Activated B cell treated with CpG ODN at 0.5 μM for 24 hours (primary cell): ENCODE measurements around the gene SPR. TPM values are rescaled to one million over a fixed set of nuclear protein-coding genes. Genes with fewer than 3 reads are reported as not detected.

Experiments
- ATAC-seq: fragments of 200-7000 bp; cut with Tn5 transposase; one replicate; pipeline ENCODE4 v1.10.0; 2021; ENCODE audit warnings: low read depth, mild to moderate bottlenecking, moderate library complexity
- CTCF ChIA-PET: fragments of 350-600 bp; sonication (Branson Sonifier 250); formaldehyde crosslinking; loops from one replicate; lab custom pipeline; 2021; ENCODE audit warnings: antibody characterized with exemption; lab: Charles Lee
- POLR2A ChIA-PET: fragments of 350-600 bp; sonication (Branson Sonifier 250); formaldehyde crosslinking; loops from one replicate; lab custom pipeline; 2021; ENCODE audit warnings: antibody characterized with exemption; lab: Charles Lee
- DNase-seq: peaks from one replicate; pipeline ENCODE4 v3.0.0; 2022
- H3K27ac Mint-ChIP-seq: one replicate; pipeline ENCODE4 v1.8.0; 2020; ENCODE audit warnings: mixed read lengths
- H3K27me3 Mint-ChIP-seq: one replicate; pipeline ENCODE4 v1.8.0; 2021; ENCODE audit warnings: mixed read lengths
- H3K36me3 Mint-ChIP-seq: one replicate; pipeline ENCODE4 v1.8.0; 2021; ENCODE audit warnings: low read depth, mixed read lengths
- H3K4me1 Mint-ChIP-seq: one replicate; pipeline ENCODE4 v1.8.0; 2021; ENCODE audit warnings: mixed read lengths
- H3K4me3 Mint-ChIP-seq: one replicate; pipeline ENCODE4 v1.8.0; 2020; ENCODE audit warnings: mild to moderate bottlenecking, mixed read lengths
- H3K9me3 Mint-ChIP-seq: one replicate; pipeline ENCODE4 v1.8.0; 2020; ENCODE audit warnings: mixed read lengths
- intact Hi-C: fragments of 100-400 bp; cut with micrococcal nuclease; formaldehyde crosslinking; loops from one replicate; pipeline ENCODE4 v1.15.1; 2024
- total RNA-seq: library from RNA; stranded (reverse); gene quantifications from 2 replicates; pipeline ENCODE4 v1.2.3, GENCODE V29; 2022
- TF ChIP-seq, protein P1 (sequence below): fragments of 200-600 bp; IDR thresholded peaks from one replicate; pipeline ENCODE4 v1.8.0; 2022; ENCODE audit warnings: antibody characterized with exemption, mild to moderate bottlenecking

Gene SPR
- total RNA-seq, 1 donor from 2014 or later, result 0.31 TPM

DNA sequence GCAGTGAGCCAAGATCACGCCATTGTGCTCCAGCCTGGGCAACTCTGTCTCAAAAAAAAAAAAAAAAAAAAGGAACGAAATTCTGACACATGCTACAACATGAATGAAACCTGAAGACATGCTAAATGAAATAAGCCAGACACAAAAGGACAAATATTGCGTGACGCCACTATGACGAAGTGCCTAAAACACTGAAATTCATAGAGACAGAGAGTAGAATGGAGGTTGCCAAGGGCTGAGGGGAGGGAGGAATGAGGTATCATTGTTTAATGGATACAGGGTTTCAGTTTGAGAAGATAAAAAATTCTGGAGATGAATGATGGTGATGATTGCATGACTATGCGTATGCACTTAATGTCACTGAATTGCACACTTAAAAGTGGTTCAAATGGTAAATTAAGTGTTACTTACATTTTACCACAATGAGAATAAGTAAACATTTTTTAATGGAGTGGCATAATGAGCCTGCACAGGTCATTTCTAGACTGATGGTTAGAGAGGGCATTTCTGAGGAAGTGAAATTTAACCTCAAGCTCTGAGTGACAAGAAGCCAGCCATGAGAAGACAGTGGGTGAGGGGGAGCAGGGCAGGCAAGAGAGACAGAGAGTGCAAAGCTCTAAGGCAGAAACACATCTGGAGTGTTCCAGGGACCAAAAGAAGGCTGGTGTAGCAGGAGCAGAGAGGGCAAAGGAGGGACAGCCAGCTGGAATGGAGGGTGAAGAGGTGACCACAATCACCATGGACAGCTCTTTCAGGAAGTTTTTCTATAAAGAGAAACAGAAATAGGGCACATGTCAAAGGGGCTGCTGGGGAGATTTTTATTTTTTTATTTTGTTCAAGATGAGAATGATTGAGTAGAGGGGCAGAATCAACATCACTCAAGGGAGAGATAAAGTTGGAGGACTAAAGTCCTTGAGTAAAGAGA is 40.8 kb upstream of the SPR start:
- Mint-ChIP-seq H3K4me3 (no peak overlapping the region), H3K27me3 (peaks cover 13% of the 10 kb centered on the region), H3K4me1 (no peaks in the 10 kb centered on the region), H3K9me3 (no peaks in the 10 kb centered on the region), H3K36me3 (no peaks in the 10 kb centered on the region), H3K27ac (no peak overlapping the region)
- ATAC-seq (peak; percentile 31), DNase-seq (no peak)
- CTCF ChIA-PET, result interaction anchor here (0.8 kb wide), 1 partner anchor 13 kb away, joined by 3 read pairs; no protein-coding TSS in a partner anchor
- TF ChIP-seq, protein P1, sequence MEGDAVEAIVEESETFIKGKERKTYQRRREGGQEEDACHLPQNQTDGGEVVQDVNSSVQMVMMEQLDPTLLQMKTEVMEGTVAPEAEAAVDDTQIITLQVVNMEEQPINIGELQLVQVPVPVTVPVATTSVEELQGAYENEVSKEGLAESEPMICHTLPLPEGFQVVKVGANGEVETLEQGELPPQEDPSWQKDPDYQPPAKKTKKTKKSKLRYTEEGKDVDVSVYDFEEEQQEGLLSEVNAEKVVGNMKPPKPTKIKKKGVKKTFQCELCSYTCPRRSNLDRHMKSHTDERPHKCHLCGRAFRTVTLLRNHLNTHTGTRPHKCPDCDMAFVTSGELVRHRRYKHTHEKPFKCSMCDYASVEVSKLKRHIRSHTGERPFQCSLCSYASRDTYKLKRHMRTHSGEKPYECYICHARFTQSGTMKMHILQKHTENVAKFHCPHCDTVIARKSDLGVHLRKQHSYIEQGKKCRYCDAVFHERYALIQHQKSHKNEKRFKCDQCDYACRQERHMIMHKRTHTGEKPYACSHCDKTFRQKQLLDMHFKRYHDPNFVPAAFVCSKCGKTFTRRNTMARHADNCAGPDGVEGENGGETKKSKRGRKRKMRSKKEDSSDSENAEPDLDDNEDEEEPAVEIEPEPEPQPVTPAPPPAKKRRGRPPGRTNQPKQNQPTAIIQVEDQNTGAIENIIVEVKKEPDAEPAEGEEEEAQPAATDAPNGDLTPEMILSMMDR, result no peak
- intact Hi-C loops, result no loop called here
- POLR2A ChIA-PET, result no interaction called here

DNA sequence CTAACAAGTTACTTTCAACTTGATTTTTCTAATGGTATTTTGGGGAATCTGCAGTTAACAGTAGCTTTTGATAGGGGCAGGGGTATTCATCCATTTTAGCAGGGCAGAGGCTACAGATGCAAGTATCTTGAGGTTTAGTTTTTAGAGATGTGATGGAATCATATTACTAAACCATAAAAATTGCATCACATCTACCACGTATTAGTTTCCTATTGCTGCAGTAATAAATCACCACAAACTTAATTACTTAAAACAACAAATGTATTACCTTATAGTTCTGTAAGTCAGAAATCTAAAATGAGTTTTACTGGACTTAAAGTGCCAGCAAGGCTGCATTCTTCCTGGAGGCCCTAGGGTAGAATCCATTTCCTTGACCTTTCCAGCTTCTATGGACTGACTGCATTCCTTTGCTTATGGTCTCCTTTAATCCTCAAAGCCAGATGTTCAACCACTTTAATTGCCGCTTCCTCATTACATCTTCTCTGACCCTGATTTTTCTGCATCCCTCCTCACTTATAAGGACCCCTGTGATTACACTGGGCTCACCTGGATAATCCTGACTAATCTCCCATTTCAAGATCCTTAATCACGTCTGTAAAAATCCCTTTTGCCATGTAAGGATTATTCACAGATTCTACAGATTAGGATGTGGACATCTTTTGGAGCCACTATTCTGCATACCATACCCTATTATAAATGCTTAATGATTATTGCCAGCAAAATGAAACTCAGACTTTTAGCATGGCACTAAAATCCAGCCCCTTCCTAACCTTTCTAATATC is 39.5 kb upstream of the SPR start:
- no peak for ATAC-seq
- intact Hi-C loops, result no loop called here
- no peak overlapping the region for H3K27ac Mint-ChIP-seq

DNA sequence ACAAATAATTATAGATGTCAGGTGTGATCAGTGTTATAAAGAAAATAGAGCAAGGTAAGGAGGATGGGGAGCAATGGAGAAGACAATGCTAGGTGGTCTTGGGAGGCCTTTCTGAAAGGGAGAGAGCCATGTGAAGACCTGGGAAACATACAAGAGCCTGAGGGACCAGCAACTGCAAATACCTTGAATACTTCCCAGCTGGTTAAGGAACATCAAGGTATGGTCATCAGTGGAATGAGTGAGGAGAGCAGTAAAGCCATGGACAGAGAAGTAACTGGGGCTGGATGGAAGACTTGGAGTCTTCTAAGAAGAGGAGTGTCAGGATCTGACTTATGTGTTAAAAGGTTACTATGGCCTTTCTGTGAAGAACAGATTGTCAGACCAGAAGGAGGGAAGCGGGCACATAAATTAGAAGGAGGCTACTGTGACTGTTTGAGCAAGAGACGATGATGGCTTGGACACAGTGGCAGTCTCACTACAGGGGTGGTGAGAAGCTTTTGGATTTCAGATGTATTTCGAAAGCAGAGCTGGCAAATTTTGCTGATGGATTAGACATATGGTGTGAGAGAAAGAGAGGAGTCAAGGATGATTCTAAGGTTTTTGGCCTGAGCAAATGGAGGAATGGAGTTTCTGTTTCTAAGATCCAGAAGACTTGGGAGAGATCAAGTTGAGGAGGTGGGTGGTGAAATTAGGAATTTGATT is 38.6 kb upstream of the SPR start:
- no peak for ATAC-seq
- Mint-ChIP-seq H3K36me3 (no peaks in the 10 kb centered on the region), H3K27ac (no peak overlapping the region), H3K9me3 (no peaks in the 10 kb centered on the region), H3K4me1 (no peaks in the 10 kb centered on the region), H3K27me3 (peaks cover 10% of the 10 kb centered on the region), H3K4me3 (no peak overlapping the region)
- CTCF ChIA-PET, result no interaction called here
- TF ChIP-seq, protein P1, result no peak
- DNase-seq, result no peak
- POLR2A ChIA-PET, result no interaction called here
- intact Hi-C loops, result no loop called here

More for the DNA sequence above, 39.5 kb upstream of the SPR start:
- H3K27me3 Mint-ChIP-seq, result peaks cover 12% of the 10 kb centered on the region
- TF ChIP-seq, protein P1, result no peak
- CTCF ChIA-PET, result no interaction called here
- H3K4me1 Mint-ChIP-seq, result no peaks in the 10 kb centered on the region
- no peak overlapping the region for H3K4me3 Mint-ChIP-seq
- no peaks in the 10 kb centered on the region for H3K9me3 Mint-ChIP-seq
- no peaks in the 10 kb centered on the region for H3K36me3 Mint-ChIP-seq
- no peak for DNase-seq
- POLR2A ChIA-PET, result no interaction called here

DNA sequence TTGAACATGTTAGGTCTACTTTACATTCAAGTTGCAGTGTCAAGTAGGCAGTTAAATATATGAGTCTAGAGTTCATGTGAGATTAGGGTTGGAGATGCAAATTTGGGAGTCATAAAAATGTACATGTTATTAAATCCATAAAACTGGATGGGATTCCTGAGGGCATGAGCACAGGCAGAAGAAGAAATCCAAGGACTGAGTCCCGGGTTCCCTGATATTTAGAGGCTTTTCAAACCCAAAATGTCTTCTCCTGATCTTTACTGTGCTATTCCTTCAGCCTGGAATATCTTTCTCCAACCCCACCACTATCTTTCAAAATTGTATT is 38.1 kb upstream of the SPR start:
- intact Hi-C loops, result no loop called here
- Mint-ChIP-seq H3K27ac (no peak overlapping the region), H3K4me3 (no peak overlapping the region), H3K4me1 (no peaks in the 10 kb centered on the region), H3K27me3 (peaks cover 11% of the 10 kb centered on the region), H3K36me3 (no peaks in the 10 kb centered on the region), H3K9me3 (no peaks in the 10 kb centered on the region)
- ChIA-PET POLR2A (no interaction called here), CTCF (no interaction called here)
- DNase-seq (no peak), ATAC-seq (no peak)
- TF ChIP-seq, protein P1, result no peak
